HepG2 (cell line): ENCODE measurements around the gene SUN5. TPM values are rescaled to one million over a fixed set of nuclear protein-coding genes. Genes with fewer than 3 reads are reported as not detected.

Source experiments
- ATAC-seq: fragments of 200-7000 bp; cut with Tn5 transposase; 3 replicates; pipeline ENCODE4 v1.9.1; 2020; ENCODE audit warnings: mild to moderate bottlenecking, moderate library complexity
- BruUV-seq: library from RNA; stranded (reverse); fragments of 400-500 nt; replicated peaks from 2 replicates; lab custom pipeline; 2021; lab: Mats Ljungman, UMichigan
- CTCF ChIA-PET: fragments of 300-600 bp; formaldehyde crosslinking; extraction: SDS; loops from one replicate; lab custom pipeline; 2021; ENCODE audit warnings: low total read pairs, inconsistent platforms, low intra/inter-chr PET ratio; lab: Yijun Ruan, JAX
- POLR2A ChIA-PET: fragments of 350-600 bp; sonication (Branson Sonifier 250); formaldehyde crosslinking; loops from one replicate; lab custom pipeline; 2020; ENCODE audit warnings: antibody characterized with exemption, inconsistent platforms; lab: Yijun Ruan, JAX
- DNase-seq: peaks from one replicate; pipeline ENCODE4 v3.0.0-alpha.2; 2015; ENCODE audit warnings: low spot score
- FAIRE-seq: peaks from 3 replicates; lab custom pipeline; 2011; peaks lifted over from hg19 to GRCh38; lab: Jason Lieb, UNC
- H2AFZ ChIP-seq: one replicate; pipeline ENCODE4 v1.6.1; 2011; ENCODE audit warnings: low read length, inconsistent platforms
- H3K27ac ChIP-seq: fragments of 300-600 bp; 3 replicates; pipeline ENCODE4 v1.8.0; 2011; ENCODE audit warnings: mixed run types, mild to moderate bottlenecking, mixed read lengths, low read length, inconsistent platforms; ENCODE audit not compliant: insufficient read depth; ENCODE audit errors: extremely low read length
- H3K27me3 ChIP-seq, 2 experiments: fragments of 200-600 bp in 1 of 2; 2 replicates in 1 of 2; 3 replicates in 1 of 2; pipeline versions ENCODE4 v1.6.0 to v1.8.0; 2011; ENCODE audit warnings: low read length in 2 of 2, mild to moderate bottlenecking in 2 of 2, moderate library complexity in 2 of 2, inconsistent platforms in 1 of 2; ENCODE audit not compliant: insufficient read depth in 2 of 2, control insufficient read depth in 1 of 2
- H3K36me3 ChIP-seq, 2 experiments: fragments of 200-600 bp in 1 of 2; replicated peaks in 1 of 2; 2 replicates in 1 of 2; 3 replicates in 1 of 2; pipeline versions ENCODE4 v1.5.1 to v1.8.0; 2011; ENCODE audit warnings: low read length in 2 of 2, inconsistent platforms in 1 of 2; ENCODE audit not compliant: insufficient read depth in 2 of 2, control insufficient read depth in 1 of 2
- H3K4me1 ChIP-seq: 2 replicates; pipeline ENCODE4 v1.5.1; 2012; ENCODE audit warnings: low read length, inconsistent platforms; ENCODE audit not compliant: insufficient read depth
- H3K4me2 ChIP-seq: 2 replicates; pipeline ENCODE4 v1.6.0; 2011; ENCODE audit warnings: low read depth, low read length, inconsistent platforms
- H3K4me3 ChIP-seq, 3 experiments: fragments of 200-600 bp in 1 of 3; sonication (generic), shearing (Covaris generic) in 1 of 3; replicated peaks in 1 of 3; 2 replicates each; pipeline ENCODE4 v1.5.1; 2011 to 2016; ENCODE audit warnings: low read length in 3 of 3, inconsistent platforms in 2 of 3, low read depth in 2 of 3, mild to moderate bottlenecking in 2 of 3, control low read depth in 1 of 3, mixed read lengths in 1 of 3; ENCODE audit not compliant: insufficient read depth in 1 of 3
- H3K79me2 ChIP-seq: one replicate; pipeline ENCODE4 v1.6.1; 2011; ENCODE audit warnings: low read length, inconsistent platforms; ENCODE audit not compliant: insufficient read depth
- H3K9ac ChIP-seq: 2 replicates; pipeline ENCODE4 v1.6.0; 2011; ENCODE audit warnings: mild to moderate bottlenecking, low read depth, low read length, inconsistent platforms; ENCODE audit not compliant: insufficient read depth
- H3K9me3 ChIP-seq: 2 replicates; pipeline ENCODE4 v1.5.1; 2012; ENCODE audit warnings: mild to moderate bottlenecking, low read length
- H4K20me1 ChIP-seq: 2 replicates; pipeline ENCODE4 v1.6.0; 2011; ENCODE audit warnings: inconsistent platforms, mild to moderate bottlenecking, low read length, moderate library complexity; ENCODE audit not compliant: insufficient read depth
- BRD4 ChIP-seq: sonication (generic); formaldehyde crosslinking; IDR thresholded peaks from 2 replicates; pipeline ENCODE4 v1.4.0; 2020; ENCODE audit warnings: missing genetic modification reagents
- EED ChIP-seq: sonication (generic); formaldehyde crosslinking; IDR thresholded peaks from 2 replicates; pipeline ENCODE4 v1.5.0; 2020; ENCODE audit warnings: mild to moderate bottlenecking, missing genetic modification reagents
- EP300 ChIP-seq, 3 experiments: sonication (generic) in 1 of 3; formaldehyde crosslinking in 1 of 3; IDR thresholded peaks; 2 replicates each; pipeline versions ENCODE4 v1.5.1 to v1.6.1; 2011 to 2020; ENCODE audit warnings: low read depth in 2 of 3, low read length in 2 of 3, borderline replicate concordance in 1 of 3, improper control_type of control experiment in 1 of 3, mild to moderate bottlenecking in 1 of 3, missing genetic modification reagents in 1 of 3, moderate library complexity in 1 of 3
- HNRNPLL ChIP-seq: fragments of 200-400 bp; formaldehyde crosslinking; IDR thresholded peaks from 2 replicates; pipeline ENCODE4 v1.6.1; 2017; ENCODE audit warnings: mild to moderate bottlenecking, low read depth, low read length; ENCODE audit not compliant: poor library complexity, severe bottlenecking
- IRF2 ChIP-seq: IDR thresholded peaks from 2 replicates; pipeline ENCODE4 v1.6.1; 2018; ENCODE audit warnings: missing genetic modification reagents, missing compliant biosample characterization
- KLF15 ChIP-seq: sonication (generic); formaldehyde crosslinking; IDR thresholded peaks from 2 replicates; pipeline ENCODE4 v1.8.1; 2023; ENCODE audit warnings: borderline replicate concordance, mild to moderate bottlenecking, inconsistent platforms, missing genetic modification reagents, mixed read lengths
- MAZ ChIP-seq, 2 experiments: sonication (generic) in 1 of 2; formaldehyde crosslinking in 1 of 2; IDR thresholded peaks; 2 replicates each; pipeline versions ENCODE4 v1.5.0 to v1.6.1; 2012 to 2020; ENCODE audit warnings: low read depth in 2 of 2, mild to moderate bottlenecking in 2 of 2, borderline replicate concordance in 1 of 2, improper control_type of control experiment in 1 of 2, low read length in 1 of 2, missing genetic modification reagents in 1 of 2, moderate library complexity in 1 of 2
- NR2F1 ChIP-seq, 2 experiments: fragments of 450-650 bp in 1 of 2; formaldehyde crosslinking in 1 of 2; IDR thresholded peaks; 2 replicates each; pipeline versions ENCODE4 v1.5.0 to v1.6.1; 2016 to 2020; ENCODE audit warnings: mild to moderate bottlenecking in 1 of 2, missing compliant biosample characterization in 1 of 2, missing genetic modification reagents in 1 of 2, moderate library complexity in 1 of 2
- REPIN1 ChIP-seq: sonication (generic); formaldehyde crosslinking; IDR thresholded peaks from 2 replicates; pipeline ENCODE4 v1.8.0; 2022; ENCODE audit warnings: missing genetic modification reagents, low read depth, mild to moderate bottlenecking, borderline replicate concordance
- SMARCE1 ChIP-seq: fragments of 450-650 bp; IDR thresholded peaks from 2 replicates; pipeline ENCODE4 v1.6.1; 2017; ENCODE audit warnings: borderline replicate concordance
- ZFY ChIP-seq: sonication (generic); formaldehyde crosslinking; IDR thresholded peaks from 2 replicates; pipeline ENCODE4 v1.4.0; 2020; ENCODE audit warnings: missing genetic modification reagents
- ZMYM3 ChIP-seq: sonication (generic); formaldehyde crosslinking; IDR thresholded peaks from 2 replicates; pipeline ENCODE4 v1.5.1; 2020; ENCODE audit warnings: mild to moderate bottlenecking, missing genetic modification reagents
- ZNF143 ChIP-seq: sonication (generic); formaldehyde crosslinking; IDR thresholded peaks from 2 replicates; pipeline ENCODE4 v1.4.0; 2020; ENCODE audit warnings: missing genetic modification reagents
- ZNF263 ChIP-seq: sonication (generic); formaldehyde crosslinking; IDR thresholded peaks from 2 replicates; pipeline ENCODE4 v1.4.0; 2020; ENCODE audit warnings: missing genetic modification reagents
- ZNF629 ChIP-seq: sonication (generic); formaldehyde crosslinking; conservative IDR thresholded peaks from 2 replicates; pipeline ENCODE4 v1.5.0; 2020; ENCODE audit warnings: missing genetic modification reagents
- WGBS: methylation state at CpG from one replicate; pipeline ENCODE4 v1.1.6; 2017; ENCODE audit warnings: low lambda C conversion rate; 5-methylcytosine and 5-hydroxymethylcytosine counted together
- in situ Hi-C: cut with HindIII; loops from 2 replicates; pipeline ENCODE4 v1.10.0; 2017; ENCODE audit warnings: low pct_unique_long_range_greater_than_20kb; ENCODE audit not compliant: extremely low pct_ligation_motif_present
- intact Hi-C: fragments of 100-400 bp; cut with micrococcal nuclease; formaldehyde crosslinking; loops from one replicate; pipeline ENCODE4 v1.10.0; 2022; ENCODE audit not compliant: unreplicated experiment
- polyA plus RNA-seq, 8 experiments: library from polyadenylated mRNA; depleted of rRNA in 3 of 8; stranded (reverse) in 7 of 8; unstranded in 1 of 8; fragments of >200 nt; fragmentation: Illumina TruSeq in 4 of 8; extraction: Trizol in 4 of 8; gene quantifications; 2 replicates each; pipeline versions ENCODE4 v1.2.1 to v1.2.3, GENCODE V29; 2011 to 2016; ENCODE audit warnings: low read depth in 4 of 8, missing spikeins in 1 of 8, mixed read lengths in 1 of 8; ENCODE audit not compliant: insufficient read depth in 1 of 8
- total RNA-seq, 5 experiments: library from RNA; depleted of rRNA; stranded (reverse); fragments of >200 nt; fragmentation: Illumina TruSeq; extraction: Trizol; gene quantifications; 2 replicates each; pipeline ENCODE4 v1.2.3, GENCODE V29; 2016; ENCODE audit warnings: low read depth in 1 of 5
- TF ChIP-seq, protein P1 (sequence below): sonication (generic); formaldehyde crosslinking; IDR thresholded peaks from 2 replicates; pipeline ENCODE4 v1.5.1; 2020; ENCODE audit warnings: mild to moderate bottlenecking, missing genetic modification reagents, moderate library complexity
- TF ChIP-seq, protein P2 (sequence below): sonication (generic); formaldehyde crosslinking; IDR thresholded peaks from 2 replicates; pipeline ENCODE4 v1.8.0; 2022; ENCODE audit warnings: low read depth, missing genetic modification reagents

SUN5 gene
- total and polyA plus RNA-seq, 2 of the 13 experiments (the other 11 are each of a cell fraction or from before 2014, with no cell fraction given), result not detected

DNA sequence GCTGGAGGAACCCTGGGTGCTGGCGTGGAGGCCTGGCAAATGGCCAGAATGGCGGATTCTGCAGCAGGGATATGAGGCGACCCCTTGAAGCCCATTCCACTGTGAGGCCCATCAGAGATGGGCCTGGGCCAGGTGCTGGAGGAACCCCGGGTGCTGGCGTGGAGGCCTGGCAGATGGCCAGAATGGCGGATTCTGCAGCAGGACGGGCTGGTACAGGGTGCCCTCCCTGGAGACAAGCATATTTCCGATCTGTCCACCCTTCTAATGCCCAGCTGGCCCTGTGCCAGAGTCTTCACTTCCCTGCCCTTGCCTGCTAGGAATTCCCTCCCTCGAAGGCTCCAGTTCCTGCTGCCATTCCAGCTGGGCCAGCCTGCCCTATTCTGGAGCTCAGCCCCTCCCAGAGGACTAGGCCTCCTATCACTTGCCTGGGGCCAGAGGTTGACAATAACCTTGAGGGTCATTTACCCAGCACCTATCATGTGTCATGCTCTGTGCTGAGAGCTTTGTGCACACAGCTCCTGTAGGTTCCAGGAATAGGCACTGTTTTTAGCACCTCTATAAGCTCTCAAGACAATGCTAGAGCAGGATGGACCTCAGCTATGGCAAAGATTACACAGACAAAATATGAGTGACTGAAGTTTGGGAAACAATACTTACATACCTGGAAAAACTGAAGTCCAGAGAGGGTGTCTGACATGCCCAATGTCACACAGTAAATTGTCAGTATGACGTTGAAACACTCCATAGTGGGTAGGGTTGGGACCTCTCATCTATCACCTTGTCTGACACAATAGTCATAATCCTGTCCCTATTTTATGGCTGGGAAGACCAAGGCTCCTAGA, 21.4 kb downstream of the SUN5 start:
- Histone ChIP-seq H3K9ac (no peak overlapping the region), H3K27ac (no peak overlapping the region), H3K9me3 (no peaks in the 10 kb centered on the region), H4K20me1 (no peaks in the 10 kb centered on the region), H3K4me1 (peaks cover 35% of the 10 kb centered on the region), H3K4me3 (no peak overlapping the region; a peak in 1 of 6 replicates), H3K27me3 (peaks cover 6 to 67% of the 10 kb centered on the region in 2 experiments), H3K4me2 (no peak overlapping the region; the same call in 1 of the 2 replicates), H3K36me3 (no peaks in the 10 kb centered on the region), H3K79me2 (no peaks in the 10 kb centered on the region), H2AFZ (no peak overlapping the region)
- DNase-seq, result peak; percentile 50
- ATAC-seq, result peak; percentile 45
- ChIA-PET POLR2A (no interaction called here), CTCF (no interaction called here)
- 19% methylated on average over 9 of the region's 10 CpGs for WGBS
- BruUV-seq, result no TSS peak
- intact Hi-C loops, result no loop called here
- in situ Hi-C loops, result no loop called here
- peak; percentile 76 for FAIRE-seq
- TF ChIP-seq SMARCE1 (no peak), ZFY (peak; percentile 50), NR2F1 (CRISPR knock-in tag; IDR thresholded peaks at IDR 0.05) (peak in 1 of 2 experiments; percentile 21; a peak in 1 of 4 replicates), HNRNPLL (peak; percentile 23), ZMYM3 (CRISPR knock-in tag) (peak; percentile 86; the same call in 1 of the 2 replicates), ZNF263 (CRISPR knock-in tag) (0 out of 2 replicates have a peak, but pooled peaks have one; percentile 11), IRF2 (peak; percentile 62; the same call in 1 of the 2 replicates), EED (CRISPR knock-in tag) (0 out of 2 replicates have a peak, but pooled peaks have one; percentile 40), ZNF143 (0 out of 2 replicates have a peak, but pooled peaks have one; percentile 23), EP300 (IDR thresholded peaks at IDR 0.05; ENCODE audit: low read depth in 2 of 2, low read length in 2 of 2) (no peak), EP300 (CRISPR knock-in tag; IDR thresholded peaks at IDR 0.05; ENCODE audit: borderline replicate concordance) (no peak), BRD4 (CRISPR knock-in tag) (peak; percentile 51; the same call in 1 of the 2 replicates), REPIN1 (CRISPR knock-in tag) (no peak), ZNF629 (CRISPR knock-in tag) (0 out of 2 replicates have a peak, but pooled peaks have one; percentile 7), KLF15 (CRISPR knock-in tag) (no peak), MAZ (IDR thresholded peaks at IDR 0.05; ENCODE audit: borderline replicate concordance, low read depth, low read length) (no peak), MAZ (CRISPR knock-in tag; IDR thresholded peaks at IDR 0.05; ENCODE audit: low read depth) (no peak)
- TF ChIP-seq, protein P1, sequence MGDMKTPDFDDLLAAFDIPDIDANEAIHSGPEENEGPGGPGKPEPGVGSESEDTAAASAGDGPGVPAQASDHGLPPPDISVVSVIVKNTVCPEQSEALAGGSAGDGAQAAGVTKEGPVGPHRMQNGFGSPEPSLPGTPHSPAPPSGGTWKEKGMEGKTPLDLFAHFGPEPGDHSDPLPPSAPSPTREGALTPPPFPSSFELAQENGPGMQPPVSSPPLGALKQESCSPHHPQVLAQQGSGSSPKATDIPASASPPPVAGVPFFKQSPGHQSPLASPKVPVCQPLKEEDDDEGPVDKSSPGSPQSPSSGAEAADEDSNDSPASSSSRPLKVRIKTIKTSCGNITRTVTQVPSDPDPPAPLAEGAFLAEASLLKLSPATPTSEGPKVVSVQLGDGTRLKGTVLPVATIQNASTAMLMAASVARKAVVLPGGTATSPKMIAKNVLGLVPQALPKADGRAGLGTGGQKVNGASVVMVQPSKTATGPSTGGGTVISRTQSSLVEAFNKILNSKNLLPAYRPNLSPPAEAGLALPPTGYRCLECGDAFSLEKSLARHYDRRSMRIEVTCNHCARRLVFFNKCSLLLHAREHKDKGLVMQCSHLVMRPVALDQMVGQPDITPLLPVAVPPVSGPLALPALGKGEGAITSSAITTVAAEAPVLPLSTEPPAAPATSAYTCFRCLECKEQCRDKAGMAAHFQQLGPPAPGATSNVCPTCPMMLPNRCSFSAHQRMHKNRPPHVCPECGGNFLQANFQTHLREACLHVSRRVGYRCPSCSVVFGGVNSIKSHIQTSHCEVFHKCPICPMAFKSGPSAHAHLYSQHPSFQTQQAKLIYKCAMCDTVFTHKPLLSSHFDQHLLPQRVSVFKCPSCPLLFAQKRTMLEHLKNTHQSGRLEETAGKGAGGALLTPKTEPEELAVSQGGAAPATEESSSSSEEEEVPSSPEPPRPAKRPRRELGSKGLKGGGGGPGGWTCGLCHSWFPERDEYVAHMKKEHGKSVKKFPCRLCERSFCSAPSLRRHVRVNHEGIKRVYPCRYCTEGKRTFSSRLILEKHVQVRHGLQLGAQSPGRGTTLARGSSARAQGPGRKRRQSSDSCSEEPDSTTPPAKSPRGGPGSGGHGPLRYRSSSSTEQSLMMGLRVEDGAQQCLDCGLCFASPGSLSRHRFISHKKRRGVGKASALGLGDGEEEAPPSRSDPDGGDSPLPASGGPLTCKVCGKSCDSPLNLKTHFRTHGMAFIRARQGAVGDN (CRISPR knock-in tag), result peak; percentile 37
- TF ChIP-seq, protein P2, sequence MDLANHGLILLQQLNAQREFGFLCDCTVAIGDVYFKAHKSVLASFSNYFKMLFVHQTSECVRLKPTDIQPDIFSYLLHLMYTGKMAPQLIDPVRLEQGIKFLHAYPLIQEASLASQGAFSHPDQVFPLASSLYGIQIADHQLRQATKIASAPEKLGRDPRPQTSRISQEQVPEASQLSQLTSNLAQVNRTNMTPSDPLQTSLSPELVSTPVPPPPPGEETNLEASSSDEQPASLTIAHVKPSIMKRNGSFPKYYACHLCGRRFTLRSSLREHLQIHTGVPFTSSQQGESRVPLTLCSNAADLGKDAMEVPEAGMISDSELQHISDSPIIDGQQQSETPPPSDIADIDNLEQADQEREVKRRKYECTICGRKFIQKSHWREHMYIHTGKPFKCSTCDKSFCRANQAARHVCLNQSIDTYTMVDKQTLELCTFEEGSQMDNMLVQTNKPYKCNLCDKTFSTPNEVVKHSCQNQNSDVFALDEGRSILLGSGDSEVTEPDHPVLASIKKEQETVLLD, result 0 out of 2 replicates have a peak, but pooled peaks have one; percentile 7
